Hindlimb muscle (tissue), 1 donor: ENCODE results near the gene TRPM3. TPM values are rescaled to one million over a fixed set of nuclear protein-coding genes. Genes with fewer than 3 reads are reported as not detected.
"Not testable (repeated sequence)": the region's sequence is repeated elsewhere in the genome, so short reads cannot be mapped to it uniquely, and the experiment has no call there.

Experiments used
- DNase-seq: peaks from one replicate; pipeline ENCODE4 v3.0.0-alpha.2; 2013
- polyA plus RNA-seq: library from polyadenylated mRNA; unstranded; fragments of 120-200 nt; gene quantifications from one replicate; pipeline ENCODE4 v1.2.1, GENCODE V29; 2013; ENCODE audit not compliant: insufficient read length

Gene TRPM3
- polyA plus RNA-seq, 1 donor, result 0.25 TPM

GRCh38 chr9:70641631-70642030 is 479.8 kb downstream of the TRPM3 start:
- peak; percentile 70 for DNase-seq

GRCh38 chr9:70641031-70641430 is 480.4 kb downstream of the TRPM3 start:
- DNase-seq, result no peak

- peak; percentile 63 for DNase-seq
Measured at GRCh38 chr9:70639853-70640814, 481.3 kb downstream of the TRPM3 start.

- no peak for DNase-seq
Measured at GRCh38 chr9:70635790-70636189, 485.6 kb downstream of the TRPM3 start.

- no peak for DNase-seq
Measured at GRCh38 chr9:70634696-70635095, 486.7 kb downstream of the TRPM3 start.

GRCh38 chr9:70630971-70631370 is 490.4 kb downstream of the TRPM3 start:
- no peak for DNase-seq

- not testable (repeated sequence) for DNase-seq
Measured at GRCh38 chr9:70629080-70629685, 492.2 kb downstream of the TRPM3 start.

GRCh38 chr9:70625078-70625477 is 496.3 kb downstream of the TRPM3 start:
- no peak for DNase-seq

- no peak for DNase-seq
Measured at GRCh38 chr9:70618784-70619183, 502.6 kb downstream of the TRPM3 start.

- DNase-seq, result no peak
Measured at GRCh38 chr9:70617033-70617828, 504.2 kb downstream of the TRPM3 start.

GRCh38 chr9:70616228-70616990 is 505.0 kb downstream of the TRPM3 start:
- DNase-seq, result no peak

GRCh38 chr9:70615464-70616138 is 505.8 kb downstream of the TRPM3 start:
- DNase-seq, result no peak

GRCh38 chr9:70614786-70615463 is 506.5 kb downstream of the TRPM3 start:
- peak; percentile 26 for DNase-seq

GRCh38 chr9:70613024-70613768 is 508.2 kb downstream of the TRPM3 start:
- DNase-seq, result no peak

GRCh38 chr9:70610287-70610644 is 511.2 kb downstream of the TRPM3 start:
- no peak for DNase-seq

GRCh38 chr9:70609542-70610286 is 511.7 kb downstream of the TRPM3 start:
- DNase-seq, result peak; percentile 79

GRCh38 chr9:70609011-70609410 is 512.4 kb downstream of the TRPM3 start:
- no peak for DNase-seq

GRCh38 chr9:70607926-70608325 is 513.5 kb downstream of the TRPM3 start:
- no peak for DNase-seq

- DNase-seq, result no peak
Measured at GRCh38 chr9:70607329-70607728, 514.1 kb downstream of the TRPM3 start.

GRCh38 chr9:70603020-70603411 is 518.4 kb downstream of the TRPM3 start:
- DNase-seq, result no peak
